Activated T-cell treated with anti-CD3 and anti-CD28 coated beads, Interleukin-2, amount 50 U/mL, for 24 hours (primary cell): ENCODE measurements around the gene CNP.

ENCODE experiments used
- DNase-seq: peaks from one replicate; pipeline ENCODE4 v3.0.0-alpha.2; 2020
- H3K27ac Mint-ChIP-seq: 2 replicates; pipeline ENCODE4 v1.8.0; 2020; ENCODE audit warnings: mild to moderate bottlenecking, mixed read lengths
- H3K27me3 Mint-ChIP-seq: 2 replicates; pipeline ENCODE4 v1.8.0; 2020; ENCODE audit warnings: mixed read lengths
- H3K36me3 Mint-ChIP-seq: 2 replicates; pipeline ENCODE4 v1.8.0; 2020; ENCODE audit warnings: low read depth, mixed read lengths
- H3K4me1 Mint-ChIP-seq: 2 replicates; pipeline ENCODE4 v1.8.0; 2020; ENCODE audit warnings: low read depth, mixed read lengths
- H3K4me3 Mint-ChIP-seq: 2 replicates; pipeline ENCODE4 v1.8.0; 2020; ENCODE audit warnings: mild to moderate bottlenecking, moderate library complexity, mixed read lengths
- H3K9me3 Mint-ChIP-seq: 2 replicates; pipeline ENCODE4 v1.8.0; 2020; ENCODE audit warnings: mixed read lengths

CNP gene

GRCh38 chr17:41974031-41974430, 7.4 kb downstream of the CNP start:
- H3K9me3 Mint-ChIP-seq = no peaks in the 10 kb centered on the region
- DNase-seq = no peak
- peaks cover 31% of the 10 kb centered on the region for H3K4me1 Mint-ChIP-seq
- H3K27me3 Mint-ChIP-seq = no peaks in the 10 kb centered on the region
- H3K27ac Mint-ChIP-seq = peak overlapping the region; percentile 76
- H3K36me3 Mint-ChIP-seq = peaks cover 96% of the 10 kb centered on the region
- no peak overlapping the region for H3K4me3 Mint-ChIP-seq

- peak overlapping the region; percentile 76 for H3K27ac Mint-ChIP-seq
- no peaks in the 10 kb centered on the region for H3K9me3 Mint-ChIP-seq
- H3K36me3 Mint-ChIP-seq = peaks cover 91% of the 10 kb centered on the region
- H3K4me3 Mint-ChIP-seq = no peak overlapping the region
- H3K27me3 Mint-ChIP-seq = no peaks in the 10 kb centered on the region
- no peak for DNase-seq
- peaks cover 26% of the 10 kb centered on the region for H3K4me1 Mint-ChIP-seq
Measured at GRCh38 chr17:41974658-41975057, 8.1 kb downstream of the CNP start.

GRCh38 chr17:41975099-41976083, 8.8 kb downstream of the CNP start:
- Mint-ChIP-seq H3K36me3 (peaks cover 92% of the 10 kb centered on the region), H3K27ac (peak overlapping the region; percentile 76), H3K4me1 (peaks cover 23% of the 10 kb centered on the region), H3K27me3 (no peaks in the 10 kb centered on the region), H3K4me3 (no peak overlapping the region), H3K9me3 (no peaks in the 10 kb centered on the region)
- no peak for DNase-seq

GRCh38 chr17:41976142-41976768, 9.7 kb downstream of the CNP start:
- DNase-seq = no peak
- H3K9me3 Mint-ChIP-seq = no peaks in the 10 kb centered on the region
- no peaks in the 10 kb centered on the region for H3K27me3 Mint-ChIP-seq
- no peak overlapping the region for H3K4me3 Mint-ChIP-seq
- H3K4me1 Mint-ChIP-seq = peaks cover 15% of the 10 kb centered on the region
- H3K36me3 Mint-ChIP-seq = peaks cover 92% of the 10 kb centered on the region
- peak overlapping the region; percentile 14 for H3K27ac Mint-ChIP-seq

GRCh38 chr17:41977991-41978390, 11.4 kb downstream of the CNP start:
- H3K36me3 Mint-ChIP-seq = peaks cover 92% of the 10 kb centered on the region
- no peaks in the 10 kb centered on the region for H3K27me3 Mint-ChIP-seq
- peaks cover 5% of the 10 kb centered on the region for H3K4me1 Mint-ChIP-seq
- H3K4me3 Mint-ChIP-seq = no peak overlapping the region
- peak overlapping the region; percentile 39 for H3K27ac Mint-ChIP-seq
- no peaks in the 10 kb centered on the region for H3K9me3 Mint-ChIP-seq
- no peak for DNase-seq

- H3K27ac Mint-ChIP-seq = peak overlapping the region; percentile 74
- H3K9me3 Mint-ChIP-seq = no peaks in the 10 kb centered on the region
- no peak overlapping the region for H3K4me3 Mint-ChIP-seq
- H3K4me1 Mint-ChIP-seq = peaks cover under 1% of the 10 kb centered on the region
- no peaks in the 10 kb centered on the region for H3K27me3 Mint-ChIP-seq
- DNase-seq = peak; percentile 5
- H3K36me3 Mint-ChIP-seq = peaks cover 91% of the 10 kb centered on the region
Measured at GRCh38 chr17:41982026-41982760, 15.6 kb downstream of the CNP start.

GRCh38 chr17:41984454-41984853, 17.9 kb downstream of the CNP start:
- Mint-ChIP-seq H3K36me3 (peaks cover 98% of the 10 kb centered on the region), H3K27me3 (no peaks in the 10 kb centered on the region), H3K4me1 (peaks cover 15% of the 10 kb centered on the region), H3K27ac (no peak overlapping the region), H3K9me3 (no peaks in the 10 kb centered on the region), H3K4me3 (no peak overlapping the region)
- DNase-seq = peak; percentile 13

- peak; percentile 17 for DNase-seq
- Mint-ChIP-seq H3K4me3 (no peak overlapping the region), H3K36me3 (peaks cover 99% of the 10 kb centered on the region), H3K9me3 (no peaks in the 10 kb centered on the region), H3K27ac (peak overlapping the region; percentile 50), H3K27me3 (no peaks in the 10 kb centered on the region), H3K4me1 (peaks cover 15% of the 10 kb centered on the region)
Measured at GRCh38 chr17:41985919-41986318, 19.3 kb downstream of the CNP start.

GRCh38 chr17:41986634-41987033, 20.0 kb downstream of the CNP start:
- H3K27ac Mint-ChIP-seq = peak overlapping the region; percentile 23
- H3K4me3 Mint-ChIP-seq = no peak overlapping the region

GRCh38 chr17:41987642-41988041, 21.0 kb downstream of the CNP start:
- H3K27ac Mint-ChIP-seq = peak overlapping the region; percentile 75
- H3K27me3 Mint-ChIP-seq = no peaks in the 10 kb centered on the region
- peaks cover 99% of the 10 kb centered on the region for H3K36me3 Mint-ChIP-seq
- peaks cover 15% of the 10 kb centered on the region for H3K4me1 Mint-ChIP-seq
- no peaks in the 10 kb centered on the region for H3K9me3 Mint-ChIP-seq
- DNase-seq = no peak
- H3K4me3 Mint-ChIP-seq = no peak overlapping the region

More at GRCh38 chr17:41986634-41987033, 20.0 kb downstream of the CNP start:
- Mint-ChIP-seq H3K9me3 (no peaks in the 10 kb centered on the region), H3K36me3 (peaks cover 99% of the 10 kb centered on the region), H3K27me3 (no peaks in the 10 kb centered on the region), H3K4me1 (peaks cover 15% of the 10 kb centered on the region)
- DNase-seq = no peak

GRCh38 chr17:41988418-41988817, 21.8 kb downstream of the CNP start:
- Mint-ChIP-seq H3K4me3 (no peak overlapping the region), H3K36me3 (peaks cover 99% of the 10 kb centered on the region), H3K27ac (peak overlapping the region; percentile 75)

GRCh38 chr17:41989702-41990419, 23.3 kb downstream of the CNP start:
- no peaks in the 10 kb centered on the region for H3K9me3 Mint-ChIP-seq
- H3K36me3 Mint-ChIP-seq = peaks cover 99% of the 10 kb centered on the region
- peaks cover 15% of the 10 kb centered on the region for H3K4me1 Mint-ChIP-seq
- H3K27me3 Mint-ChIP-seq = no peaks in the 10 kb centered on the region
- peak; percentile 3 for DNase-seq
- no peak overlapping the region for H3K4me3 Mint-ChIP-seq
- peak overlapping the region; percentile 8 for H3K27ac Mint-ChIP-seq

More at GRCh38 chr17:41988418-41988817, 21.8 kb downstream of the CNP start:
- DNase-seq = no peak
- Mint-ChIP-seq H3K9me3 (no peaks in the 10 kb centered on the region), H3K4me1 (peaks cover 15% of the 10 kb centered on the region), H3K27me3 (no peaks in the 10 kb centered on the region)

- DNase-seq = peak; percentile 23
- Mint-ChIP-seq H3K36me3 (peaks cover 99% of the 10 kb centered on the region), H3K27ac (peak overlapping the region; percentile 51), H3K4me1 (peaks cover 23% of the 10 kb centered on the region), H3K27me3 (no peaks in the 10 kb centered on the region), H3K9me3 (no peaks in the 10 kb centered on the region), H3K4me3 (no peak overlapping the region)
Measured at GRCh38 chr17:41992576-41992975, 26.0 kb downstream of the CNP start.

- DNase-seq = no peak
- no peak overlapping the region for H3K4me3 Mint-ChIP-seq
- peak overlapping the region; percentile 83 for H3K27ac Mint-ChIP-seq
- H3K36me3 Mint-ChIP-seq = peaks cover 92% of the 10 kb centered on the region
- peaks cover 13% of the 10 kb centered on the region for H3K4me1 Mint-ChIP-seq
- H3K27me3 Mint-ChIP-seq = no peaks in the 10 kb centered on the region
- no peaks in the 10 kb centered on the region for H3K9me3 Mint-ChIP-seq
Measured at GRCh38 chr17:41996855-41997164, 30.2 kb downstream of the CNP start.
